ENCODE results near the gene CAMKMT.
"Not testable (repeated sequence)": the region's sequence is repeated elsewhere in the genome, so short reads cannot be mapped to it uniquely, and the experiment has no call there.

CAMKMT gene

GRCh38 chr2:44496130-44496529, 134.4 kb downstream of the CAMKMT start:
- no peak for DNase-seq (ENCODE audit: low read depth in 3 of 3, low spot score in 1 of 3)

GRCh38 chr2:44498551-44498950, 136.8 kb downstream of the CAMKMT start:
- no peak for DNase-seq (ENCODE audit: low read depth in 3 of 3, low spot score in 1 of 3)

GRCh38 chr2:44505664-44506063, 143.9 kb downstream of the CAMKMT start:
- not testable (repeated sequence) for DNase-seq (ENCODE audit: low read depth in 3 of 3, low spot score in 1 of 3)

GRCh38 chr2:44510246-44510645, 148.5 kb downstream of the CAMKMT start:
- no peak for DNase-seq (ENCODE audit: low read depth in 3 of 3, low spot score in 1 of 3)

- DNase-seq (ENCODE audit: low read depth in 3 of 3, low spot score in 1 of 3), result no peak
These were observed 153.7 kb downstream of the CAMKMT start for GRCh38 chr2:44515416-44515815.

- DNase-seq (ENCODE audit: low read depth in 3 of 3, low spot score in 1 of 3), result no peak
These were observed 157.3 kb downstream of the CAMKMT start for GRCh38 chr2:44519026-44519425.

- DNase-seq (ENCODE audit: low read depth in 3 of 3, low spot score in 1 of 3), result no peak
These were observed 161.1 kb downstream of the CAMKMT start for GRCh38 chr2:44522846-44523245.

GRCh38 chr2:44524347-44524926, 162.7 kb downstream of the CAMKMT start:
- DNase-seq (ENCODE audit: low read depth in 3 of 3, low spot score in 1 of 3), result no peak

- DNase-seq (ENCODE audit: low read depth in 3 of 3, low spot score in 1 of 3), result no peak
These were observed 164.6 kb downstream of the CAMKMT start for GRCh38 chr2:44526352-44526751.

GRCh38 chr2:44528595-44528994, 166.8 kb downstream of the CAMKMT start:
- DNase-seq (ENCODE audit: low read depth in 3 of 3, low spot score in 1 of 3), result no peak

- DNase-seq (ENCODE audit: low read depth in 3 of 3, low spot score in 1 of 3), result no peak
These were observed 167.7 kb downstream of the CAMKMT start for GRCh38 chr2:44529448-44529847.

GRCh38 chr2:44531289-44531688, 169.5 kb downstream of the CAMKMT start:
- DNase-seq (ENCODE audit: low read depth in 3 of 3, low spot score in 1 of 3), result no peak

- no peak for DNase-seq (ENCODE audit: low read depth in 3 of 3, low spot score in 1 of 3)
These were observed 170.3 kb downstream of the CAMKMT start for GRCh38 chr2:44532031-44532430.

- DNase-seq (ENCODE audit: low read depth in 3 of 3, low spot score in 1 of 3), result no peak
These were observed 171.8 kb downstream of the CAMKMT start for GRCh38 chr2:44533508-44533907.

GRCh38 chr2:44535376-44535775, 173.6 kb downstream of the CAMKMT start:
- DNase-seq (ENCODE audit: low read depth in 3 of 3, low spot score in 1 of 3), result no peak

- DNase-seq (ENCODE audit: low read depth in 3 of 3, low spot score in 1 of 3), result no peak
These were observed 175.5 kb downstream of the CAMKMT start for GRCh38 chr2:44537264-44537663.

GRCh38 chr2:44542520-44542919, 180.8 kb downstream of the CAMKMT start:
- DNase-seq (ENCODE audit: low read depth in 3 of 3, low spot score in 1 of 3), result no peak

GRCh38 chr2:44543773-44544725, 182.3 kb downstream of the CAMKMT start:
- DNase-seq (ENCODE audit: low read depth in 3 of 3, low spot score in 1 of 3), result no peak

- DNase-seq (ENCODE audit: low read depth in 3 of 3, low spot score in 1 of 3), result no peak
These were observed 183.3 kb downstream of the CAMKMT start for GRCh38 chr2:44545005-44545404.

GRCh38 chr2:44546459-44547127, 184.8 kb downstream of the CAMKMT start:
- no peak for DNase-seq (ENCODE audit: low read depth in 3 of 3, low spot score in 1 of 3)

- no peak for DNase-seq (ENCODE audit: low read depth in 3 of 3, low spot score in 1 of 3)
These were observed 186.0 kb downstream of the CAMKMT start for GRCh38 chr2:44547718-44548117.
